Occipital lobe (tissue), 2 donors: Measurements from ENCODE around the gene HINT2. TPM values are rescaled to one million over a fixed set of nuclear protein-coding genes. Genes with fewer than 3 reads are reported as not detected.

Experiments
- DNase-seq: peaks from one replicate; lab custom pipeline; 2025; lab: John Stamatoyannopoulos, UW
- total RNA-seq: library from RNA; depleted of rRNA; stranded (reverse); fragments of >200 nt; gene quantifications from one replicate; pipeline ENCODE4 v1.2.3, GENCODE V29; 2014

Gene HINT2
- total RNA-seq, result 7.0 TPM

GRCh38 chr9:35814841-35815543 is at the start of gene HINT2:
Gene HINT2, minus strand, starts transcription at chr9:35815042. Its CDS starts 63 bp downstream, at chr9:35814979.
- peak; percentile 97 for DNase-seq

GRCh38 chr9:35863583-35863982 is 48.7 kb upstream of the HINT2 start:
- no peak for DNase-seq

GRCh38 chr9:35862328-35862727 is 47.5 kb upstream of the HINT2 start:
- DNase-seq, result no peak

GRCh38 chr9:35861161-35861897 is 46.5 kb upstream of the HINT2 start:
- DNase-seq, result no peak

- no peak for DNase-seq
Measured at GRCh38 chr9:35859990-35860339, 45.1 kb upstream of the HINT2 start.

- DNase-seq, result peak; percentile 48
Measured at GRCh38 chr9:35859310-35859989, 44.6 kb upstream of the HINT2 start.

GRCh38 chr9:35858458-35858857 is 43.6 kb upstream of the HINT2 start:
- DNase-seq, result no peak

GRCh38 chr9:35856882-35857281 is 42.0 kb upstream of the HINT2 start:
- DNase-seq, result no peak

- no peak for DNase-seq
Measured at GRCh38 chr9:35856206-35856605, 41.4 kb upstream of the HINT2 start.

GRCh38 chr9:35854091-35854762 is 39.4 kb upstream of the HINT2 start:
- DNase-seq, result no peak

GRCh38 chr9:35852876-35853865 is 38.3 kb upstream of the HINT2 start:
- DNase-seq, result no peak

- DNase-seq, result no peak
Measured at GRCh38 chr9:35852267-35852815, 37.5 kb upstream of the HINT2 start.

GRCh38 chr9:35847792-35848572 is 33.1 kb upstream of the HINT2 start:
- DNase-seq, result peak; percentile 70

- no peak for DNase-seq
Measured at GRCh38 chr9:35845824-35846771, 31.3 kb upstream of the HINT2 start.

GRCh38 chr9:35844628-35845270 is 29.9 kb upstream of the HINT2 start:
- peak; percentile 16 for DNase-seq

- no peak for DNase-seq
Measured at GRCh38 chr9:35842795-35843194, 28.0 kb upstream of the HINT2 start.

- DNase-seq, result no peak
Measured at GRCh38 chr9:35842020-35842745, 27.3 kb upstream of the HINT2 start.

- no peak for DNase-seq
Measured at GRCh38 chr9:35841645-35841900, 26.7 kb upstream of the HINT2 start.
